SKM-1 treated with dmso at 0.1 percent for 144 hours (cell line): ENCODE measurements around the gene NSF.
"Not testable (repeated sequence)": the region's sequence is repeated elsewhere in the genome, so short reads cannot be mapped to it uniquely, and the experiment has no call there.

Experiments
- DNase-seq: peaks from one replicate; lab custom pipeline; 2025; ENCODE audit not compliant: unreplicated experiment; lab: John Stamatoyannopoulos, UW

The NSF gene

DNA sequence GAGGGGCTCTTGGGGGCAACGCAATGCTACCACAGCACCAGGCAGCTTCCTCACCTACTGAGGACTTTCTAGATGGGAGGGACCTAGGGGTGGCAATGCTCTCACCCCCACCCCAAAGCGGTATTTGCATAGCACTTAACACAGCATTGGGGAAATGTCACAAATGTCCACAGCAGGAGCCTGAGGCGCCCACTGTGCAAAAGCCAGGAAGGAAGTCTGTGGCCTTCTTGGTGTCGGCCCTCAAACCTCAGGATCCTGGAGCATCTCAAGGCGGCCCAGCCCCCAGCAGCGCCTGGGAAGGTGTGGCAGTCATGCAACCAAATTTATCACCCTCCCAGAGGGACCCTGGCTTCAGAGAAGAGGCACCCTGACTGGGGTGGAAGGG lies 182.7 kb downstream of the NSF start:
- no peak for DNase-seq

DNA sequence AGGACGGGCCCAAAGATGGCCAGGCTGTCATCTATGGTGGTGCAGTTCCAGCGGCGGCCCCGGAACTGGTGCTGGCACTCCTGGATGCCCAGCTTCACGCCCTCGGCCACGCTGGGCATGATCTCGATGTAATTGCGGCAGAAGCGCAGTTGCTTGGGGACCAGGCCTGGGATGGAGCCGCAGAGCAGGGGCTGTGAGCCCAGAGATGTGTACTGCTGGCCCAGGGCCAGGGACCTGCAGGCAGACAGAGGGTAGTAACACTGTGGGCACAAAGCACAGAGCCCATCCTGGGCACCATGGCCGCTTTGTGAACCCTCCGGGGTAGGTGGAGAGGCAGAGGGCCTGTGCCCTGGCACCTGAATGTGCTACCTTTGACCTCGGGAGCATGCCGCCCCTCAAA lies 183.2 kb downstream of the NSF start:
- no peak for DNase-seq

DNA sequence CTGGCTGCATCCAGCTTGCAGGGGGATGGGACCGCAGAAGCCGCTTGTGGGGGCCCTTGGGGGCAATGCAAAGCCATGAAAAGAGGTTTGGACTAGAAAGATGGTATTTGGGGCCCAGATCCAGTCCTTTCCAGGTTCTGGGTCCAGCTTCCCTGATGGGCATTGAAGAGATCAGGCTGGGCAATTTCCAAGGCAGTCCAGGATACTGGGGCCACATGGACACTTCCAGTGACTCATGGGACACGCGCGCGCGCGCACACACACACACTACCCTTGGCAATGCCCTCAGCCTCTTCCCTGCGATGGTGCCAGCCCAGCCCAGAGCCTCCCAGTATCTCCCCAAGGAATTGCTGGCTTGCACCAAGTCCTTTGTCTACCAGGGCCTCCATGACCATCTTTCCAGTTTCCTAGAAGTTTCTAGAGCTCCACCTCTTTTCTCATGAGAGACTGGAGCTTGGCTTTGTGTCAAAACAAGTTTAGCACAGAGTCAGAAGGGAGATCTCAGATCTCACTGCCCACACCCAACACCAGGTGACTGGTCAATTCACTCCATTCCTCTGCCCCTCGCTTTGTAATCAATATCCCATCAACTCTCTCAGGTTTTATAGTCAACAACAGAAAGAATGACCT lies 183.8 kb downstream of the NSF start:
- DNase-seq = no peak

GRCh38 chr17:46776298-46777005 lies 186.0 kb downstream of the NSF start:
- no peak for DNase-seq

DNA sequence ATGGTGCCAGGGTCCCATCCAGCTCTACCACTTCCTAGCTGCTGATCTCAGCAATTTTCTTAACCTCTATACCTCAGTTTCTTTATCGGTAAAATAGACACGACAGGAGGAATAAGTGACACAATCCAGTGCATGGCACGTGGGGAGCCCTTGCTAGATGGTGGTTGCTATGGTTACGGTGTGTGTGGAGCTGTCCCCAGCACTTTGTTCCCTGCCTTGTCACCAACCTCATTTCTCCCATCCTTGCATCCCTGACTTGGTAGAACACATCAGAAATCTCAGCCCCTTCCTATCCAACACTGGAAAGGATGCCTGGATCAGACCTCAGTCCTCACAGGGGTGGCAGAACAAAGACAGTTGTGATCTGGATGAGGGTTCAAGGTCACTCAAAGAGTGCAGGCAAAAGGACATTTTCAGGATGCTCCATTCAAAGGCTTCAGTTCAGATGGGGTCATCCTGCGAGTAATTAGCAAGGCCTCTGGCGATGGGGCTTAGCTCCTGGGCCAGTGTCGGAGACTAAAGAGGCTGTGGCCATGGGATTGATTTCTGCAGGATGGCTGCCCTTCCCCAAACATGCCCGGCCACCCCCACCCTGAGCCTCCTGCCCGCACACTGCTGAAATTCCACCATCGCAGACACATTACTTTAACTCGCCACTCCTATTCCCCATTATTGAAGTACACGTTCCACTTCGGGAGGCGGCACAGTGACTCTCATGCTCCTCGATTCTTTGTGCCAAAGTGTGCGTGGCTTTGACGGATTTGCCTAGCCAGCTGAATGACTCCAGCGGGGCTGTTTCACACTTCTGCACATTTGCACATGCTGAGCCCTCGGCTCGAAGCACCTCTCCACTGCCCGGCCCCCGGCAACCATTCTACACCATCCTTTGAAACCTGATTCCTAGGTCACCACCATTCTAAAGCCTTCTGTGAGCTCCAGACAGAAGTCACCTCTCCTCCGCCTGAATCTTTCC lies 187.8 kb downstream of the NSF start:
- DNase-seq = no peak

DNA sequence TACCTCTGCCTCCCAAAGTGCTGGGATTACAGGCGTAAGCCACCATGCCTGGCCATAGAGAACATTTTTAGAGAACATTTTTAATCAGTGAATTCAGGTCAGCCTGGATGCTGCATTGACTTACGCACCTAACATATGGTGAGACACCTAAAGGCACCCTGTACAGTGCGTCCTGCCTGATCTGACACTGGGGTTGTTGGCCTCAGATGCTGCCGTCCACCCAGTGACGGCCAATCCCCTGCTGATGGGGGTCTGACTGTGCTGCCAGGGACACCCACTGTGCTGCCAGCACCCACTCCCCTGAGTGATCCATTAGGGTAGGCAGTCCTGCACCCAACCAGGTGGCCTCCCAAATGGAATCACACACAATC lies 189.5 kb downstream of the NSF start:
- DNase-seq = no peak

GRCh38 chr17:46782250-46782953 lies 191.9 kb downstream of the NSF start:
- no peak for DNase-seq

- DNase-seq = no peak
Measured at GRCh38 chr17:46783031-46783593, 192.6 kb downstream of the NSF start.

GRCh38 chr17:46785696-46786095 lies 195.2 kb downstream of the NSF start:
- no peak for DNase-seq

- DNase-seq = no peak
Measured at GRCh38 chr17:46787478-46787877, 197.0 kb downstream of the NSF start.

- DNase-seq = no peak
Measured at GRCh38 chr17:46788300-46788699, 197.8 kb downstream of the NSF start.

DNA sequence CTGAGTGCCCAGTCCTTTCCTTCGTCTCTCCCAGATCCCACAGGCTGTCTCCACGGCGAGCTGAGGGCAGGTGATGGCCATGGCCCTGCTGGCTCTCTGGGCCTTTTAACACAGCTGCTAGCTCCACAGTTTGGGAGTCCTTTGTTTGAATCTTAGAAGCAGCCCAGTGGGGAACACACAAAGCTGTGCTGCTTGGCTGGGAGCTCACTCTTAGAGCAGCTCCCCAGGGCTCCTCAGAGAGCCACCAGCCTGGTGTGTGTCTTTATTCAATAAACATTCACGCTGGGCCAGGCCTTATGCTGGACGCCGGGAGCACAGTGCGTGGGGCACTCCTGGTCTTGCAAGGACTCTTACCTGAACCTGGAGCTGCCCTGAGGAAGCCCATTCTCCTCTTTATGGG lies 198.3 kb downstream of the NSF start:
- no peak for DNase-seq

DNA sequence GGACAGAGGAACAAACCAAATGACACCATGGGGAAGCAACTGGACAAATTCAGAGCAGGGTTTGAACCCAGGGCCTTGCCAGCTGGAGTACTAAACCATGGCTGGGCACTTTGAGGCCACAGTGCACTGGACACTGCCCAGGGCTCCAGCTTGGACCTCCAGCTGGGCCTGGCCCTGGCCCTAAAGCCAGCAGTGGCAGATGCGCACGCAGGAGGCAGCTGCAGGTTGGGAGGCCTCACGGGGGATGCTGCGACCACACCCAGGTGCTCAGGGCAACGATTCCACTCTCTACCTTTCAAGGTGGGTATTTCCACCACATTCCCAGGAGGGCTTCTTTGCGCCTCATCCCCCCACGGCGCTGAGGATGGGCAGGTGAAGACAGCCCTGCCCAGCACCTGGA lies 199.1 kb downstream of the NSF start:
- DNase-seq = no peak

GRCh38 chr17:46790216-46790615 lies 199.7 kb downstream of the NSF start:
- no peak for DNase-seq

GRCh38 chr17:46791531-46791930 lies 201.1 kb downstream of the NSF start:
- no peak for DNase-seq

- DNase-seq = no peak
Measured at GRCh38 chr17:46792071-46792470, 201.6 kb downstream of the NSF start.

- DNase-seq = not testable (repeated sequence)
Measured at GRCh38 chr17:46793023-46793422, 202.6 kb downstream of the NSF start.

DNA sequence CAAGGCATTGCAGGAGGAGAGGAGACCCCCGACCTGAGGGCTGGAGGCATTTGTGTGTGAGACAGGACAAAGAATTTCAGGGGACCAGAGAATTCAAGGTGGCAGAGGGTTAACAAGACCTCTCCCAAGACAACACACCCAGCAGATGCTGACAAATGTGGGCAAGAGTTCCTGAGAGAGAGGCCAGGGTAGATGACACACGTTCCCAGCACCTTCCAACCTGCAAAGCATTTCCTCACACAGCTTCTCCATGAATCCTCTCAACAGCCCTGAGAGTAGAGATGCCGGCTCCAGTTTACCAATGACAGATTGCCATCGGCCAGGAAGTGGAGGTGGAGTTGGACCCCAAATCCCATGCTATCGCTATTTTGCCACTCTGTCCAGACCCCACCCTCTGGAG lies 203.1 kb downstream of the NSF start:
- DNase-seq = no peak

GRCh38 chr17:46794318-46794717 lies 203.8 kb downstream of the NSF start:
- DNase-seq = no peak

GRCh38 chr17:46795379-46795952 lies 205.0 kb downstream of the NSF start:
- no peak for DNase-seq

DNA sequence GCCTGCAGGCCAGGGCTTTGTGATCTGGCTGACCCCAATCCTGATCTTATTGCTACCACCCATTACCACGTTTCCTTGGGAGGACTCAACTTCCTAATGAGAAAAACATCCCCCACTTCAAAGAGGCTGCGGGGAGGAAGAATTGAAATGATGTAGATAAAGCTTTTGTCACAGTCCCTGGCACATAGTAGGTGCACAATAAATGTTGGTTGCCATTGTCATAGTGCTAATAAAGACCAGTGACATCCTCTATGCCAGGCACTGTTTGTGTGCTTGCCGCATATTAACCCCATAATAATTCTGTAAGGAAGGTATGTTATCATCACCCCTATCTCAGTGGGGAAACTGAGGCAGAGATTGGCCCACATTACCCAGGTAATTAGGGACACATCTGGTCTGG lies 205.6 kb downstream of the NSF start:
- DNase-seq = no peak
